NCI-H526 treated with DMSO at 0.1 percent for 48 hours (cell line): Measurements from ENCODE around the gene NCMAP.
"Not testable (repeated sequence)": the region's sequence is repeated elsewhere in the genome, so short reads cannot be mapped to it uniquely, and the experiment has no call there.

ENCODE experiments used
- DNase-seq: peaks from one replicate; lab custom pipeline; 2025; lab: John Stamatoyannopoulos, UW

The NCMAP gene

GRCh38 chr1:24541711-24542346, 14.1 kb upstream of the NCMAP start:
- DNase-seq: no peak

GRCh38 chr1:24544239-24544638, 11.6 kb upstream of the NCMAP start:
- DNase-seq: no peak

- peak; percentile 18 for DNase-seq
Measured at GRCh38 chr1:24545662-24546061, 10.2 kb upstream of the NCMAP start.

- DNase-seq: no peak
Measured at GRCh38 chr1:24547195-24547594, 8.7 kb upstream of the NCMAP start.

- DNase-seq: no peak
Measured at GRCh38 chr1:24548070-24548469, 7.8 kb upstream of the NCMAP start.

- DNase-seq: not testable (repeated sequence)
Measured at GRCh38 chr1:24549210-24549609, 6.7 kb upstream of the NCMAP start.

- no peak for DNase-seq
Measured at GRCh38 chr1:24551290-24551959, 4.5 kb upstream of the NCMAP start.

GRCh38 chr1:24551960-24552571, 3.8 kb upstream of the NCMAP start:
- DNase-seq: no peak

- DNase-seq: no peak
Measured at GRCh38 chr1:24553931-24554330, 2.0 kb upstream of the NCMAP start.

- no peak for DNase-seq
Measured at GRCh38 chr1:24554714-24555113, 1.2 kb upstream of the NCMAP start.

- no peak for DNase-seq
Measured at GRCh38 chr1:24556414-24556795, 518 bp downstream of the NCMAP start.

- no peak for DNase-seq
Measured at GRCh38 chr1:24557220-24557619, 1.3 kb downstream of the NCMAP start.

- no peak for DNase-seq
Measured at GRCh38 chr1:24557711-24558131, 1.8 kb downstream of the NCMAP start.

- DNase-seq: no peak
Measured at GRCh38 chr1:24558455-24558854, 2.6 kb downstream of the NCMAP start.

GRCh38 chr1:24558902-24559791, 3.3 kb downstream of the NCMAP start:
- no peak for DNase-seq

GRCh38 chr1:24560361-24560760, 4.5 kb downstream of the NCMAP start:
- DNase-seq: no peak

- no peak for DNase-seq
Measured at GRCh38 chr1:24562625-24563024, 6.7 kb downstream of the NCMAP start.

GRCh38 chr1:24564695-24565094, 8.8 kb downstream of the NCMAP start:
- peak; percentile 41 for DNase-seq

- peak; percentile 53 for DNase-seq
Measured at GRCh38 chr1:24566236-24566867, 10.5 kb downstream of the NCMAP start.

GRCh38 chr1:24567792-24568388, 12.0 kb downstream of the NCMAP start:
- DNase-seq: peak; percentile 10

- DNase-seq: no peak
Measured at GRCh38 chr1:24568475-24568874, 12.6 kb downstream of the NCMAP start.
